IPS-11a (cell line): Measurements from ENCODE around the gene ETS1.

ENCODE experiments used
- H3K4me3 ChIP-seq: one replicate; pipeline ENCODE4 v1.5.1; 2013; ENCODE audit warnings: low read depth, low read length, control low read depth

The ETS1 gene

GRCh38 chr11:128570632-128571031, 16.7 kb downstream of the ETS1 start:
- H3K4me3 ChIP-seq: no peak overlapping the region

GRCh38 chr11:128569291-128569690, 18.1 kb downstream of the ETS1 start:
- no peak overlapping the region for H3K4me3 ChIP-seq

GRCh38 chr11:128568166-128568778, 19.1 kb downstream of the ETS1 start:
- H3K4me3 ChIP-seq: no peak overlapping the region

- H3K4me3 ChIP-seq: no peak overlapping the region
Measured at GRCh38 chr11:128567130-128567529, 20.2 kb downstream of the ETS1 start.

DNA sequence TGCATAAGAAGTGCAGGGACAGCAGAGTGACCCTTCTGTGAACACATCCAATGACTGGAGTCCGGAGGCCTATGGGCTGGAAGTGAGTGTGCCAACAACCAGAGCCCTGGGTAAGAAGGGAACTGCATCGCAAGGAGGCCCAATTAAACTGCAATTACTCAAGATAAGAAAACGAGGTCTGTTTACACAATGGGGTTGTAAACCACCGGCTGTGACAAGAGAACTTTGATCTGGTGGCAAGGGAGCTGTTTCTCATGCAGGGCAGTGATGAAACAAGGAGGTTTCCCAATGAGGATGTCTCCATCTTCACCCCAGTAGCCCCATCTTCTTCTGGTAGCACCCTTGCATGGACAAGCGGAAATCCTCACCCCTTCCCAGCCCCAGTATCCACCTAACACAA, 21.5 kb downstream of the ETS1 start:
- no peak overlapping the region for H3K4me3 ChIP-seq

GRCh38 chr11:128564642-128565245, 22.6 kb downstream of the ETS1 start:
- H3K4me3 ChIP-seq: no peak overlapping the region

DNA sequence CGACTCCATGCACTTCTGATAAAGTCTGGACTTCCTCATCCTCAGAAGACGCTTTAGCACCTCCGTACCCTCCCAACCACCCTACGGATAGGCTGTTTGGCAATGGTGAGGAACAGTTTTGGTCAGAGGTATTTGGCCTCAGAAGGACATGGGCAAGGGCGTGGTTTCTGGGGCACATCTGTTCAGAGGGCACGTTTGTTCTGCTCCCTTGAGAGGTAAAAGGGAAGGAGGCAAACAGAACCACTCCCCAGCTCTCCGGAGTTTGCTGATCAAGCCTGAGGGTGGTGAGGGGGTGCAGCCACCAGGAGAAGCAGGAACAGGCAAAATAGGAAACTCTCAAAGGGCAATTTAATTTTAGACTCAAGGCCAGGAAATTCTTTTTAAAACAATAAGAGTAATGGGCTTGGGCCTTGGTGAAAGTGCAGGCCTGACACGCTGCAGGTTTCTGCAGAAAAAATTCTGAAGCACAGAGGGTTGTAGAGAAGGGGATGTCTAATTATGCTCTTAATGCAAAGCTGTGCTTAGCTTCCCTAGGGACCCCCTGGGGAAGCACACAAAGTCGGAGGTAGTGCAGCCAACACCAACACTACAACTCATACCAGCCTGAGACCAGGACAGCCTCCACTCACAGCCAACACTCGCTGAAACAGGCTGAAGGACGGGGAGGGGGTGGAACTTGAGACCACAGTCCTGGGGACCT, 23.3 kb downstream of the ETS1 start:
- H3K4me3 ChIP-seq: no peak overlapping the region

DNA sequence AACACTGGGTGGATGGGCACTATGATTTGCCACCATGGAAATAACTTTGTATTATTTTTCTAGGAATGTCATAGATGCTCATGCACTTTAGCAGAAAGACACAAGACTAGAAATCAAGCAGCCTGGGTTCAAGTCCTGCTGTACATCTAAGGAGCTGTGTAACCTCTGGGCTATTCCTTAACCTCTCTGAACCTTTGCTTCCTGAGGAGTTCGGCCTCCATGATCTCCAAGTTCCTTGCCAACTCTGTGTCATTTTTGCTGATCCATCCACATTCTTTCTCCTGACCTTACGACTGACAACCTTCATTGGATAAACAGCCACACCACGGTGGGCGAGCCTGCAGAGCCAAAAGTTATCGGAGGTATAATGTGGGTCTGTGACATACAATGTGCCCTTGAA, 24.1 kb downstream of the ETS1 start:
- H3K4me3 ChIP-seq: no peak overlapping the region

DNA sequence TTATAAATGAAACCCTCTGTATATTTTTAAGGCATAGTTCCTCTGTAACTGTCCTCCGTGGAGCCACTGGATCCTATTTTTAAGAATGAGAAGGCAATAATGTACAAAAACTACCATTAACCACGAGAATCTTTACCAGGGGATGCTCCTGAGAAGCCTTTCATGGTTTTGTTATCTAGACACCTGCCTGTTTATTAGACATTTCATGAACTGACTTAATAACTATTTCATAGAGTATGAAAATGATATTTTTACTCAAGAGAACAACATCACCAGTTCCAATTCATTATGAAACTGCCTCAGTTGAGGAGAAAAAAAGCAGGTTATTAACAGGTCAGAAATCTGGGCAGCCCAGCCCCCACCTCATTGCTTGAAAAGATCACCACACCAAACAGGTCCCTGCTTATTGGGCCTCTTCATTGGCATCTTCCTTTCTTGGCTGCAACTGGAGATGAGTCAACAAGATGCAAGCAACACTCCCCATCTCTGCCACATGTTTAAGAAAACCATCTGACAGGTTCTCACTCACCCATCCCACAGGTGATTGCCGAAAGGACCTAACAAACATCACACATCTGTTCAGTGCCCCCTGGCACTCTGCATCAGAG, 27.8 kb downstream of the ETS1 start:
- H3K4me3 ChIP-seq: no peak overlapping the region

DNA sequence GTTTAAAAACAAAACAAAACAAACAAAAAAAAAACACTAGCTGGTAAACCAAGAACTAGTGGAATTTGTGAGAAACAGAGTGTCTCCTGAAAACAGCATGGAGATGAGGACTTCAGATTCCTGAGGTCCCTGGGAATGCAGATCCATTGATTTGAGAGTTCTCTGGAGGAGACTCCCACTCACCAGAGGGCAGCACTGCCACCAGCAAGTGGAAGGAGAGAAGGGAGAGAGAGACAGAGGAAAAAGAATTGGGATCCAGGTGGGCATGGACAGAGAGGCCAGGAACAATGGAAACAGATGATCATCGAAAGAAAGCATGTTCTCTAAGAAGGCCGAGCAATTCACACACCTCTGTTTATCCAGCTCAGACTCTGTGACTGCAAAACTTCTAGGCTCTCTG, 31.8 kb downstream of the ETS1 start:
- no peak overlapping the region for H3K4me3 ChIP-seq

- H3K4me3 ChIP-seq: no peak overlapping the region
Measured at GRCh38 chr11:128553662-128554362, 33.5 kb downstream of the ETS1 start.

- H3K4me3 ChIP-seq: no peak overlapping the region
Measured at GRCh38 chr11:128552783-128553661, 34.3 kb downstream of the ETS1 start.

DNA sequence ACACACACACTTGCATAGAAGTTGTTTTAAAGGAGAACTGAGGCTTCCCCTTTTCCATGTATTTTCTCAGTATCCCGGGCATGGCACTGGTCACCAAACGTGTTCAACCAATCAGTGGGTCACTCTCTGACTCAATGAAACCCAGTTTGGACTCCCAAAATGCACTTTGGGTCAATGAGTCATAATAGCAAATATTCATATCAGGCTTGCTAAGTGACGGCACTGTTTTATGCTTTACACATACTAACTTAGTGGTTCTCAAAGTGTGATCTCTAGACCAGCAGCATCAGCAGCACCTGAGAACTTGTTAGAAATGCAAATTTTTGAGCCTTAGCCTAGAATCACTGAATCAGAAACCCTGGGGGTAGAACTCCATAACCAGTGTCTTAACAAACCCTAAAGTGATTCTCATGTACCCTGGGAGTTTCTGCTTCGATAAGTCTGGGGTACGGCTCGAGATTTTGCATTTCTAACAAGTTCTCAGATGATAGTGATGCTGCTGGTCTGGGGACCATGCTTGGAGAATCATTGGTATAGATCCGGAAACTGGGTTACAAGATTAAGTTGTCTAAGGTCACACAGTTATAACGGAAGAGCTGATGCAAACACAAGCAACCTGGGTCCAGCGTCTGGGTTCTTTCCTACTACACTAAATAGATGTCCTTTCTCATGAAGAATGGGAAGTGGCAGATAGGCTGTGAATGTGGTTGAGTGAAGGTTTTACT, 35.6 kb downstream of the ETS1 start:
- H3K4me3 ChIP-seq: no peak overlapping the region

GRCh38 chr11:128551058-128551457, 36.3 kb downstream of the ETS1 start:
- H3K4me3 ChIP-seq: no peak overlapping the region

- H3K4me3 ChIP-seq: no peak overlapping the region
Measured at GRCh38 chr11:128550261-128550821, 37.0 kb downstream of the ETS1 start.

- H3K4me3 ChIP-seq: no peak overlapping the region
Measured at GRCh38 chr11:128549256-128549944, 38.0 kb downstream of the ETS1 start.

GRCh38 chr11:128548649-128549255, 38.6 kb downstream of the ETS1 start:
- H3K4me3 ChIP-seq: no peak overlapping the region

DNA sequence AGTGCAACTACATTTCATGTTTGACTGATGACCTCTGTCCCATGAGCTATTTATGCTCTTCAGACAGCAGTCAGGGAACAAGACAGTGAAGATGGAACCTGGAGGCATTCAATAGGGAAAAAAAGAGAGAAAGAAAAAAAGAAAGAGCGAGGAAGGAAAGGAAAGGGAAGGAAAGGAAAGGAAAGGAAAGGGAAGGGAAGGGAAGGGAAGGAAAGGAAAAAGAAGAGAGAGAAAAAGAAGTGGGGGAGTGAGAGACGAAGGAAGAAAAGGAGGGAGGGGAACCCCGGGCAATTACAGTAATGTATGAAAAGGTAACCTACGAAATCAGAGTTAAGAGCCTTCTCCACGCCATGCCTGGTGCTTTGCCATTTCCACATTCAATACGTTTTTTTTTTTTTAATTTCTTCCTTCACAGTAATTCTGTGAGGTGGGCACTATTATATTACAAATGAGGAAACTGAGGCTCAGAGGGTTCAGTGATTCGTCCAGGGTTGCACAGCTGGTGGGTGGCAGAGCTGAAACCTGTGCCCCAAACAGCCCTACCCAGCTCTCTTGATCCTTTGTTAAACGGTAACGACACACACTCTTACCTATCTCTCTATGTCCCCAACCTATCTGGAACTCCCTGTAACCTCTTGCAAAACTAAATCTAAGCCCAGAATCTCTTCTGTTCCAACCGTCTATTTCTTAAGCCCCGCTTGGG, 39.3 kb downstream of the ETS1 start:
- H3K4me3 ChIP-seq: no peak overlapping the region
